Measurements from ENCODE around the gene CACNA2D2.
A peak's percentile ranks its signal among the peaks of the same experiment; 100 is the strongest.

Gene CACNA2D2

DNA sequence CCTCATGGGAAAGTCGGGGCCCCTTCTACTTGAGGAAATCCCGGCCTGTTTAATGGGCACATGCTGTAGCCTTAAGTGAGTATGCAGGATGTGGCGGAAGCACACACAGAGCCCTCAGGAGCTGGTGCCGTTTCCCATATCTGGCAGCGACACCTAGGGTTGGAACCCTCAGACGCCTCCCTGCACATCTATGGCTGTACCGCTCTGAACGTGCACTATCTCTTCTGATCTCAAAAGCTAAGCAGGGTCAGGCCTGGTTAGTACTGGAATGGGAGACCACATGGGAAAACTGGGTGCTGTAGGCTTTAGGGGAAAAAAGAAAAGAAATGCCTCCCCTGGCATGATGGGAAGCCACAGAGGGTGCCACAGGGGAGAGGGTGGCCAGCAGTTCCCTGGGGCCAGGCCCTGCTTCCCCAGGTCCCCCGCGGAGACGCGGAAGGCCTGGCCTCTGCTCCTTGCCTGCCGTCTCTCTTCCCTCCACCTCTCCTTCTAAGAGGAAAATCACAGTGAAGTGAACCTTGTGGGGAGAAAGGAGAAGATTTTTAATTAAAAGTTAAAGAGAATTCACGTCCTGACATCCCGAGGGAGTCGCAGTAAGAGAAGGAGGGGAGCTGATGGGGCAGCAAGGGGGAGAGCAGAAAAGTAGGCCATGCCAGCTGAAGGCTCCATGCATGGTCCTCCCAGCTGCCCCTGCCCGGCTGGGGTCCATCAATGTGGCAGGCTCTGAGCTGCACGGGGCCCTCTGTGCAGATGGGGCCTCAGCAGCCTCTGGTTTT lies 83.7 kb downstream of the CACNA2D2 start:
- no peak for DNase-seq

DNA sequence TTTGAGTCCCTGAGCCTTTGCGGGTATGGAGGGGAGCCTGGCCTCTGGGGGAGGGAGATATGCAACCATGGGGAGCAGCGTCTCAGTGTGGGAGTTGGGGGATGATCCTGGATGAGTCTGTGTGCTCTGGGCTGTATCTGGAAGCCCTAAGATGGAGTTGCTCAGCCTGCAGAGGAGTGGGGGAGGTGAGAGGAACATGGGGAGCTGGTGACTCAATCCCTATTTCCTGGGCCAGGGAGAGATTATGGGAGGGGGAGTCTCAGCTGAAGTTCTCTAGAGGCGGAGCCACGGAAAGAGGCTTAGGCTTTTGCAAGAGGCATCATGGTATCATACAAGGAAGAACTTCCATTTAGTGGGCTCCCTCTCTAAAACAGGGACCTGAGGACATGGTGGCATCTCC lies 84.6 kb downstream of the CACNA2D2 start:
- DNase-seq = no peak

DNA sequence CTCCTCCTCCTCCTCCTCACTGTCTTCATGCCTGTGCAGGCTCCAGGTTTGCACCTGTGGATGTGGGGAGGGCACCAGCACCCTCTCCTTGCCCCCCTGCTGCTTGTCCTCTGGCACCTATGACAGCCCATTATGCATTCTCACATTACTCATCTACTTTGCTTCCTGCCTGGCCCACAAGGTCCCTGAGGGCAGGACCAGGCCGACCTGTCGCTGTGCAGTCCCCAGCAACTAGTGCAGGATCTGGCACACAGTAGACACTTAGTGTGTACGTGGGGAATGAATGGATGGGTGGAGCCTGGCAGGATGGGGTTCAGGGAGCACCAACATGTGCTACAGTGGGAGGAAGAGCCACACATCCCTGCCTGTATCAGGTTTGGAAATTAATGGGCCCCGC lies 85.8 kb downstream of the CACNA2D2 start:
- DNase-seq = no peak

DNA sequence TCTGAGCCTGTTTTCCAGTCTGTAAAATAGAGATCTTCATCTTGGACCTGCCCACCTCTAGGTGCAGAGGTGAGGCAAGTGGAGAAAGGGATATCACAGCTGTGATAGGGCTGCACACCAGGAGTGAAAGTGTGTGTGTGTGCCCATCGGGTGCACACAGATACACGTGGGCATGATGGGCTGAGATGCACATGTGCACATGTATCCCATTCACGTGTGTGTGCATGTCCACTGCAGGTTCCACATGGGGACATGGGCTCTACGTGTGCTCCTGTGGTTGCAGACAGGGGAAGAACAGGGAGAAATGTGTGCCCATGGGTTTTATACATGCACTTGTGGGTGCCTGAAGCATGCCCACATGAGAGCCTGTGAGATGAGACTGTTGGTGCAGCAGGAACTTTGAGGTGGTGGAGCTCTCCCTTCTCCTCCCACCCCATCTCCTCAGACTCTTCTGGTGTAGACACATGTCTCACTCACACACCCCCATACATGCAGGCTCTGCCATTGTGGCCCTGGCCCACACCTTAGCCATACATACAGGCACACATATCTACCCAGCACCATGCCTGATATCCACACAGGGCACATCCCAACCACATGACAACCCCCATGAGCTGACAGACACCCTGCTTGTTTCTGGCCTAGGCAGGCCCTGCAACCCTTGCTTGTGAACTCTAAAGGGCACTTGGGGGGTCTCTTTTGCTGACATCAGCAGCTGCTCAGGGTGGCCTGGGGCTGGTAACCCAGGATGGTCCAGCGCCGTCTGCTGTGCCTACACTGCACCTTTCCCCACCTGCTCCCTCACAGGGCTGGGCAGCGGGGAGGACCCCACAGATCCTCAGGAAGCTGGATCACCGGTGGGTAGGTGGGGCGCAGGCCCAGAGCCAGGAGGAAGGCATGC lies 86.4 kb downstream of the CACNA2D2 start:
- no peak for DNase-seq

GRCh38 chr3:50415816-50416215 lies 87.6 kb downstream of the CACNA2D2 start:
- no peak for DNase-seq

DNA sequence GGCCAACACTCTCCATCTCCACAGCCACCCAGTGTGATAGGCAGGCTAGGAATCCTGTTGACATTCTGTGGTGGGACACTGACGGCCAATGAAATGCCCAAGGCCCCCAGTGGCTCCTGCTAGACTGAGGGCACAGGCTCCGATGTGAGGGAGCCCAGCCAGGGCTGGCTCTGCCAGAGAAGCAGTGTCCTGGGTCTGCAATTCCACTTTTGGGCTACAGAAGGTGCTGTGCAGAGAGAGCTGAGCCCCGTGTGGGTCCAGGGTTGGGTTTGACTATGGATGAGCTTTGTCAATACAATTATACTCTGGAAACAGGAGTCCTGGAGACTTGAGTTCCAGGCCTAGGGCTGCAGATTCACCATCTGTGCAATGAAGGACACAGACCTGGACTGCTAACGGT lies 88.4 kb downstream of the CACNA2D2 start:
- no peak for DNase-seq

GRCh38 chr3:50414616-50415015 lies 88.8 kb downstream of the CACNA2D2 start:
- no peak for DNase-seq

GRCh38 chr3:50412231-50412754 lies 91.1 kb downstream of the CACNA2D2 start:
- no peak for DNase-seq

GRCh38 chr3:50411229-50411628 lies 92.2 kb downstream of the CACNA2D2 start:
- DNase-seq = no peak

DNA sequence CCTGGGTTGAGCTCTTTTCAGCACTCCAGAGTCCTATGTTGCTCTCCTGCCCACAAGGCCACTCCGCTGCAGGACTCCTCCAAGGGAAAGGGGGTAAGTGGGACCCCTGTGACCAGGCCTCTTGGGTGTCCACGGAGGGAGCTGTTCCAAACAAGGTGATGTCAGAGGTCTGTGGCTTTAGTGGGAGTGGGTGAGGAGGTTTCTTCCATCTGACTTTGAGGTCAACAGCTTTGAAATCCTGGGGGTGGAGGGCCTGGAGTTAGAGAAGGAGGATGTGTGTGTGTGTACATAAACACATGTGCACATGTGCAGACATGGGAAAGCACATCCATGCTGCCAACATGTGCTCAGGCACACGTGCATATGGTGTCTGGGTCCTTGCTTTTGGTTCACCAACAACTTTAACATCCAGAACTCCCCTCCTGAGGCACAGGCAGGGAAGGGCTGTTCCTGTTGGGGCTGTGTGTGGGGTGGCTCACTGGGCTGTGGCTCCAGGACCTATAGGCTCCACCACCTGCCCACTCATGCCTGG lies 92.8 kb downstream of the CACNA2D2 start:
- DNase-seq = no peak

DNA sequence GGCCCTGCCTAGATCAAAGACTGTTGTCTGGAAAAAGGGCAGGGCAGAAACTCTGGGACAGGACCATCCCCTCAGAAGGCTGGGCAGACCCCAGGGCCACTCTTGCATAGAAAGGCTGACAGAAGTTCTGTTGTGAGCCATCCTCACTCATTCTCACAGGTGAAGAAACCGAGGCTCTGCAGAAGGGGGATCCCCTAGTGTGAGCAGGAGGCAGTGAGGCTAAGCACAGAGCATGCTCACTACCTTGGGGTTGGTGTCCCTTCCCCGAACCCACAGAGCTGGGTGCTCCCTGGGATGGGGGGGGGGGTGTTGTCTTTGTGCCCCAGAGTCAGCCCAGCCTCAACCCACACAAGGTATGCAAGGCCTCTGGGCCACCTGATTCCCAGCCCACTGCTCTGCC lies 93.2 kb downstream of the CACNA2D2 start:
- no peak for DNase-seq

- DNase-seq = no peak
These were observed 94.9 kb downstream of the CACNA2D2 start for GRCh38 chr3:50408443-50408944.

GRCh38 chr3:50406487-50406886 lies 96.9 kb downstream of the CACNA2D2 start:
- DNase-seq = no peak

DNA sequence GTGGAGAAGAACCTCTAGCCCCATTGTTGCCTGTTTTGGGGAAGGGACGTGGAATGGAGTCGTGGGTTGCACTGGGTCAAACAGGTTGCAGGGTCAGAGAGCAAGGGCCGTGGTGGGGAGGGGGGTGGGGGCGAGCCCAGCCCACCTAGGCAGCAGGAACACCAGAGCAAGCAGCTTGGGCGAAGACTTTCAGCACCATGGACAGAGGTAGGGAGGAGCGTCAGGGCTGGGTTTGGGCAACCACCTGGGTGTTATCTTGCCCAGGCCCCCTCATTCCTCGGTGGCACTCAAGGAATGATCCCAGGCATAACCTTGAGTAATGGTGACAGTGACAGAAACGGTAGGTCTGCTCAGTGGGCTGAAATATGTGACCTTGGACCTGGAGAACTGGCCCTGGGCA lies 98.2 kb downstream of the CACNA2D2 start:
- peak in 1 of 2 donors; percentile 8 for DNase-seq

- DNase-seq = no peak
These were observed 101.3 kb downstream of the CACNA2D2 start for GRCh38 chr3:50401978-50402595.

DNA sequence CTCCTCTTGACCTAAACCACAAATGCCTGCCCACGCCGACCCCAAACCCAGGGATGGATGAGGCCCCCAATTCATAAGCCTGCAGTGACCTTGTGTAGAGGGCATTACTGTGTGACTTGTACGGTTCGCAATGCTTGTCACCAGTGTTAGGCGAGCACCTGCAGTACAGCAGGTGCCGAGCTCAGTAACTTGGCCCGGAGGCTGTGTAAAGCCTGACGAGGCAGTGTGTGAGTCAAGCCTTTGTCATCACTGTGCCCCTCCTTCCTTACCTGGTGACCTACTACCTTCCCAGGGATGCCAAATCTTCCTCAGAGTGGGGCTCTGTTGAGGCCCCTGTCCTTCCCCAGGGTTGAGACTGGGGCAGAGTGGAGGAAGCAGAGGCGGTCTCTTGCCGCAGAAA lies 106.9 kb downstream of the CACNA2D2 start:
- DNase-seq = no peak

DNA sequence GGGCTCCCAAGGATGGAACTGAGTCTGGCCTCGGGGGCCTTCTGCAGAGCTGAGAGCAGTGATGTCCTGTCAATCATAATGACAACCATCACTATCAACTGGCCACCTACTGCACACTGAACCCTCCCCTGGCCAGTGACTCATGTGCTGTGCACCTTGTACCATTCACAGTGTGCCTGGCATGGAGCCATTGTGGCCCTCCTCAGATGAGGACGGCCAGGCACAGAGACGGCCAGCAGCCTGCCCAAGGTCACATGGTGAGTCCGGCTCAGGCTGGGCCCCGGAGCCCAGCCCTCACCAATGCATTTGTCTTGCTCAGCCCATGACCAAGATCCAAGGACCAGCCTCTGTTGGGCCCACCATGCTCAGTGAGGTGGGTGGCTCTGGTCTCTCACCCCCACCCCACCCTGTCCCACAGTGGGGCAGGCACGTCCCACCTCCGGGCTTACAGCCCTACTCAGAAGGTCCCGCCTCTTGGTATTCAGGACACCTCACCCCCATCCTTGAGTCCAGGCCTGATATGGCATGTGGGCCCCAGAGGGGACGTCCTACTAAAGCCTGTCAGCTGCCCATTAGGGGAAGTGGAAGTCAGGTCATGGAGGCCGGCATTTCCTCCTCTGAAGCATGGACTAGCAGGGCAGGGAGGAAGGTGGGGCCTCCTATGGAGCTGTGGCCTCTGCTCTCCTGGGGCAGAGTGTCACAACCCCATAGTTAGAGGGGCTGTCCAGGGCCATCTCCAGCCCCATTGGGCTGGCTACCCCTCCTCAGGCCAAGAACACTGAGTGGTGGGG lies 108.2 kb downstream of the CACNA2D2 start:
- peak; percentile 6 to 33 for DNase-seq

GRCh38 chr3:50393061-50393460 lies 110.4 kb downstream of the CACNA2D2 start:
- no peak for DNase-seq

DNA sequence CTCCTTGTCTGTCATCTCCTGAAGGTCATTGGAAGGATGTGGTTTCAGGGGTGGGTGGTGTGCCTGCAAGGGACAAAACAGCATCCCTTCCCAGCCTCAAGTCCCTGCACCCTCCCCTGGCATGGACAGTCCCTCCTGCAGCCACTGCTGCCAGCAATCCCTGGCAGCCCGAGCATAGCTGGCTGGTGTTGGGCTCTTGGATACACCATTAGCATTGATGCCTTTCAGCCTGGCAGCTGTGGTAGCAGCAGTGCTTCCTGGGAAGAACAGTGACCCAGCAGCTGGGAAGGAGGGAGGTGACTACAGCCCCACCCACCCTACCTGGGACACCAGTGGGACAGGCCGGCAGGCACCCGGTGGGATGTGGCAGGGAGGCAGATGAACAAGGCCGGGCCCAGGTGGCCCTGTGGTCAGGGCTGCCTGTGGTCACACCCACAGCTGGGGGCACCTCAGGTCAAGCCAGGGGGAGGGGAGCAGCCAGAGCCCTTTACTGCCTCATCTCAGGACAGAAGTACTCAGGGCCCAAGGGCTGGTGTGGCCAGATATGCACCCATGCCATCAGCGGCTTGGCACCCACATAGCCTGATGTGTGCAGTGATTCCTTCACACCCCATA lies 111.2 kb downstream of the CACNA2D2 start:
- DNase-seq = no peak

DNA sequence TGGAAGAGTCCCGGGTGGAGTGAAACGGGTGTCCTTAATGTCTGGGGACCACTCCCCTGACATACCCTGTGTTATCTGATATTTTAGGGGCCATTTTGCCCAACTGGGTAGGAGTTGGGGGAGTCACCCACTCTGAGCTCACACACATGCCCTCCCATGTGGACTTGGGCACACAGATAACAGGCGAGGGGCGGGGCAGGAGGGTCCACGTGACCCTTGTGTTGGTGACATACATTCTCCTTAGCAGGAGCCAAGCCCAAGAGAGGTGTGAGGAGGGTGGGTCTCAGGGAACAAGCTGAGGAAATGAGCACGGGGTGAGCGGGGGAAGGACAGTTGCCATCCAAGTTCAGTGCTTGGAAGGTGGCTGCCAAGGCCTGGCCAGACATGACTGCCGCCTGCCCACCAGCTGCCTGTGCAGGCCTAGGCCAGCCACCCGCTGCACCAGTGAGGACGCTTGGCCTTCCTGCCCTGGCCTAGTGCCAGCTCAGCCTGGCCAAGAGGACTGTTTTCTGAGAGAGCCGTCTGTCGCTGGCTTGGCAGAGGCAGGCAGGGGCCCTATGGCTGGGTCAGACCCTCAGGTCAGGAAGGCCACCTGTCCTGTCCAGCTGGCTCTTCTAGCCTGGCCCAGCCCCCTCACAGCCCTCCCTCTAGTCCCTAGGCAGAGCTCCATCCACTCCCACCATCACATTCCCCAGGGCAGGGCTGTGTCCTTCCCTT lies 112.8 kb downstream of the CACNA2D2 start:
- DNase-seq = no peak

GRCh38 chr3:50389414-50389767 lies 114.0 kb downstream of the CACNA2D2 start:
- DNase-seq = no peak

All from CD4-positive, alpha-beta T cell treated with Interferon alpha-2 for 1 hour (primary cell).